Type B pancreatic cell (in vitro differentiated cells): ENCODE measurements around the gene TCF4. TPM values are rescaled to one million over a fixed set of nuclear protein-coding genes. Genes with fewer than 3 reads are reported as not detected.

Experiments
- DNase-seq: peaks from one replicate; pipeline ENCODE4 v3.0.0; 2021; ENCODE audit warnings: mixed read lengths; ENCODE audit not compliant: unreplicated experiment; ENCODE audit errors: extremely low spot score
- H3K27ac Mint-ChIP-seq: 2 replicates; pipeline ENCODE4 v1.8.0; 2021; ENCODE audit warnings: mild to moderate bottlenecking, mixed read lengths
- H3K27me3 Mint-ChIP-seq: 2 replicates; pipeline ENCODE4 v1.8.0; 2021; ENCODE audit warnings: mixed read lengths
- H3K36me3 Mint-ChIP-seq: 2 replicates; pipeline ENCODE4 v1.8.0; 2021; ENCODE audit warnings: mixed read lengths
- H3K4me1 Mint-ChIP-seq: one replicate; pipeline ENCODE4 v1.8.0; 2021; ENCODE audit warnings: mixed read lengths; ENCODE audit not compliant: unreplicated experiment
- H3K4me3 Mint-ChIP-seq: 2 replicates; pipeline ENCODE4 v1.8.0; 2021; ENCODE audit warnings: mild to moderate bottlenecking, mixed read lengths
- H3K9me3 Mint-ChIP-seq: 2 replicates; pipeline ENCODE4 v1.8.0; 2021; ENCODE audit warnings: mixed read lengths
- total RNA-seq: library from RNA; stranded (reverse); gene quantifications from 2 replicates; pipeline ENCODE4 v1.2.1, GENCODE V29; 2021; ENCODE audit warnings: low replicate concordance
- TF ChIP-seq, protein P1 (sequence below): fragments of 200-600 bp; sonication (generic); conservative IDR thresholded peaks from 2 replicates; pipeline ENCODE4 v1.5.0; 2021; ENCODE audit warnings: antibody characterized with exemption, mild to moderate bottlenecking

Gene TCF4
- total RNA-seq, 1 donor from 2014 or later = 189 TPM

DNA sequence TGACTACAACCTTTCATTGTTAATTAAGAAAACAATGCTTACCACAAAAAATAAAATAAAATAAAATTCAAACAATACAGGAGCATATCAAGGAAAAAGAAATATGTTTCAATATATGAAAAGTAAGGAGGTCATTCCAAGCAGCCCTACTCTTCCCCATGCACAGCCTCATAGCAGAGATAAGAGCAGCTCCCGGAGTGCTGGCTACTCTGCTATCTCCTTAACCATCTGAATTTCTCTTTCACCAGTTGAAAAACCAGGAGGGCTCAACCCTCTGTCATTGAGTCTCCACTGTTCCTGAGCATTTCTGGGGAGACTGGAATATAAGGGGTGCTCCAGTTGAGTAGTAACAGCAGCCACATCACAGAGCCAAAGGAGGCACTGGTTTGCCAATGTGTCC, 201.4 kb downstream of the TCF4 start:
- H3K9me3 Mint-ChIP-seq = peaks cover 18% of the 10 kb centered on the region
- DNase-seq = no peak
- H3K4me3 Mint-ChIP-seq = no peak overlapping the region
- H3K27ac Mint-ChIP-seq = no peak overlapping the region
- peaks cover 44% of the 10 kb centered on the region for H3K36me3 Mint-ChIP-seq
- H3K27me3 Mint-ChIP-seq = no peaks in the 10 kb centered on the region
- peaks cover 4% of the 10 kb centered on the region for H3K4me1 Mint-ChIP-seq
- TF ChIP-seq, protein P1, sequence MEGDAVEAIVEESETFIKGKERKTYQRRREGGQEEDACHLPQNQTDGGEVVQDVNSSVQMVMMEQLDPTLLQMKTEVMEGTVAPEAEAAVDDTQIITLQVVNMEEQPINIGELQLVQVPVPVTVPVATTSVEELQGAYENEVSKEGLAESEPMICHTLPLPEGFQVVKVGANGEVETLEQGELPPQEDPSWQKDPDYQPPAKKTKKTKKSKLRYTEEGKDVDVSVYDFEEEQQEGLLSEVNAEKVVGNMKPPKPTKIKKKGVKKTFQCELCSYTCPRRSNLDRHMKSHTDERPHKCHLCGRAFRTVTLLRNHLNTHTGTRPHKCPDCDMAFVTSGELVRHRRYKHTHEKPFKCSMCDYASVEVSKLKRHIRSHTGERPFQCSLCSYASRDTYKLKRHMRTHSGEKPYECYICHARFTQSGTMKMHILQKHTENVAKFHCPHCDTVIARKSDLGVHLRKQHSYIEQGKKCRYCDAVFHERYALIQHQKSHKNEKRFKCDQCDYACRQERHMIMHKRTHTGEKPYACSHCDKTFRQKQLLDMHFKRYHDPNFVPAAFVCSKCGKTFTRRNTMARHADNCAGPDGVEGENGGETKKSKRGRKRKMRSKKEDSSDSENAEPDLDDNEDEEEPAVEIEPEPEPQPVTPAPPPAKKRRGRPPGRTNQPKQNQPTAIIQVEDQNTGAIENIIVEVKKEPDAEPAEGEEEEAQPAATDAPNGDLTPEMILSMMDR = no peak

DNA sequence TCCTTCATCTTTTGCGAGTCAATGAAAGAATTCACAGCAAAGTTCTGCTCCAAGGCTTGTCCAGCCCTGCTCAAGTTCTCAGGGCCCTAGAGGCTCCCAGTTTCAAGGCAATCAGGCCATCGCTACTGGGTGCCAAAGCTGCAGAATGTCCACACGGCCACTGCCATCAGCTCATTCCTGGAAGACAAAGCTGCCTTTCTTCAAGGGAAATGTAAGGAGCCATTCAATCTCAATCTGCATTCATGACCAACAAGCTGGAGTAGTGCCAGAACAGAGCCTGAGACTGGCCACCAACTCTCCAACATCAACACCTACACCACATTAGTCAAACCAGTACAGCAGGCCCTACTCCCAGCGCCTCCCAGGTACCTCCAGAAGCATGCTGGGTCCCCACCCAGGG, 202.2 kb downstream of the TCF4 start:
- peaks cover 42% of the 10 kb centered on the region for H3K36me3 Mint-ChIP-seq
- TF ChIP-seq, protein P1 = no peak
- H3K4me1 Mint-ChIP-seq = peaks cover 4% of the 10 kb centered on the region
- peaks cover 17% of the 10 kb centered on the region for H3K9me3 Mint-ChIP-seq
- no peak for DNase-seq
- no peaks in the 10 kb centered on the region for H3K27me3 Mint-ChIP-seq
- no peak overlapping the region for H3K27ac Mint-ChIP-seq
- no peak overlapping the region for H3K4me3 Mint-ChIP-seq

DNA sequence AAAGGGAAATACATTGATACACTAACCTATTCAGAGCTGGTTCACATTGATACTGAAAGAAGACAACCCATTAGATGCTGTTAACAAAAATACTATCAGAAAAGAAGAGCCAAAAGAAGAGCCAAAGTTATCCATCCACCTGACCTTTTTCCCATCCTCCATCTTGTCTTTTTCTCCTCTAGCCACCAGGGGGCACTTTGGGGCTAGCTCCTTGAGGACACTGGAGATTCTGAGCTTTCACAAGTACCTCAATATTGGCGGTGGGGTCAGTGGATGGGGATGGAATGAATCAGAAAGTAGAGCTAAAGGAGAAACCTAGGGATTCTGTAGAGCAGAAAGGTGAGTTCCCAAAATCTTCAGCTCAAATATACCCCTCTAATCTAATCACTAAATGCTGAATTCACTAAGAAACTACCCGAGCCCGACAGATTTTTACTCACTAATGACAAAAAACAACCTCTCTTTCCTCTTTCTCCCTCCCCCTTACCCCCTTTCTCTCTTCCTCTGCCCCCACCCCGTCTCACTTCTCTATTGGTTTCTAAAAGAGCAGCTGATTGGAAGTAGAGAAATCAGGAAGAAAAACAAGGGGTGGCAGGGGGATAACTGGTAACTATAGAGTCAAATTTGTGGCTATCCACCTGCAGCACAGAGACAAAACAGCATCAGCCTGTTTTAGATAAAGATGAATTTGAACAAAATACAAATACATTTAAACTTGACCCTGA, 203.3 kb downstream of the TCF4 start:
- DNase-seq = no peak
- Mint-ChIP-seq H3K27ac (no peak overlapping the region), H3K4me1 (peaks cover 4% of the 10 kb centered on the region), H3K27me3 (no peaks in the 10 kb centered on the region), H3K9me3 (peaks cover 14% of the 10 kb centered on the region), H3K4me3 (no peak overlapping the region), H3K36me3 (peaks cover 35% of the 10 kb centered on the region)
- TF ChIP-seq, protein P1 = peak; percentile 72

DNA sequence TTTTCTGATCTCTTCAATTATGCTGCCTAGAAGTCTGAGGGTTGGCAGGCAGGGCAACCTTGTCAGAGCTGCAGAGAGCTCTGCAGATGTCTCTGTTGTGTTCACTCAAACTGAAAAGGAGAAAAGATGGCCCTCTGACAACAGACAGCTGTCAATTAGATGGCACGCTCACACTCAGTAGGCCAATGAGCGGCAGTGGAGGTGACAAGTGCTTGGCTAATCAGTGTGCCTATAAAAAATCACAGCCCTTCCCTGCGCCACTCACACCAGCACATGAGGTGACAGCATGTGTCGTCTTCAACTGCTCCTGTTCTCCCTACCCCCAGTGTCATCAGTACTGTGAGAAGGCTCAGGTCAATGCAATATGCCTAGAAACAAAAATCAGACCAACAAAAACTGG, 203.9 kb downstream of the TCF4 start:
- H3K4me3 Mint-ChIP-seq = no peak overlapping the region
- H3K27me3 Mint-ChIP-seq = no peaks in the 10 kb centered on the region
- peaks cover 29% of the 10 kb centered on the region for H3K36me3 Mint-ChIP-seq
- peaks cover 4% of the 10 kb centered on the region for H3K4me1 Mint-ChIP-seq
- no peak for DNase-seq
- H3K27ac Mint-ChIP-seq = no peak overlapping the region
- TF ChIP-seq, protein P1 = no peak
- peaks cover 14% of the 10 kb centered on the region for H3K9me3 Mint-ChIP-seq

DNA sequence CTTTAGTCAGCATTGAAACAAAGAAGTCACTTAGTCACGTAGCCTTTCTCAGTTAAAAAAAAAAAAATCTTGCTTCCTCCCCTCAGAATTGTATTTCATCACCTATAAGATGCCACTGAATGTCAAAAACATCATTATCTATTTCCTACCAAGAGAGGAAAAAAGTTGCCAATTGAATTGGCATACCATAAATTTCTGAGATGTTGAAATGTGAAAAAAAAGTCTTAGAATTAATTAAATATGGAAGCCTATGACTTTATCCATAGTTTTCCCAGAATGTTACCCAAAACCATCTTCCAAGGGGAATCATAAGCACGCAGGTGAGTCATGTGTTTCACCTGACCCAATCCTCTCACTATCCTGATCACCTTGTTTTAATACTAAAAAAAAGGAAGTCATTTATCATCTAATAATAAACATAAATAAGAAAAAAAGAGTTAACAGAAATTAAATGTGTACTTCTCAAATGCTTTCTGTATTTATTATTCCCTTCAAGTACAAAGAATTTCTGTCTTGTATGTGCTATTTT, 205.7 kb downstream of the TCF4 start:
- TF ChIP-seq, protein P1 = no peak
- Mint-ChIP-seq H3K9me3 (peaks cover 14% of the 10 kb centered on the region), H3K27me3 (no peaks in the 10 kb centered on the region), H3K4me3 (no peak overlapping the region), H3K4me1 (no peaks in the 10 kb centered on the region), H3K36me3 (peaks cover 29% of the 10 kb centered on the region), H3K27ac (no peak overlapping the region)
- DNase-seq = no peak
